Gastrocnemius medialis (tissue), 4 donors: ENCODE measurements around the gene FAM118A.

ENCODE experiments used
- CTCF ChIP-seq, 5 experiments: fragments of 450-650 bp in 3 of 5; fragments of 200-600 bp in 2 of 5; sonication (generic) in 2 of 5; IDR thresholded peaks in 4 of 5; conservative IDR thresholded peaks in 1 of 5; 1 replicate in 4 of 5; 2 replicates in 1 of 5; pipeline ENCODE4 v1.5.1; 2016 to 2019; ENCODE audit warnings: antibody characterized with exemption in 5 of 5, mild to moderate bottlenecking in 3 of 5, moderate library complexity in 3 of 5
- POLR2A ChIP-seq, 2 donors: fragments of 450-650 bp; IDR thresholded peaks; one replicate each; pipeline ENCODE4 v1.6.1; 2017; ENCODE audit warnings: antibody characterized with exemption in 2 of 2, mild to moderate bottlenecking in 2 of 2, moderate library complexity in 2 of 2

- TF ChIP-seq CTCF (IDR thresholded peaks at IDR 0.05 in 4 of 5, conservative IDR thresholded peaks at IDR 0.05 in 1 of 5) (no peak), POLR2A (IDR thresholded peaks at IDR 0.05) (no peak)
Observed at GRCh38 chr22:45366713-45367112, 57.0 kb downstream of the FAM118A start.
